Upper lobe of left lung (tissue), 6 donors: Measurements from ENCODE around the gene NR3C1. TPM values are rescaled to one million over a fixed set of nuclear protein-coding genes. Genes with fewer than 3 reads are reported as not detected.

ENCODE experiments used
- ATAC-seq, 2 donors: fragments of 200-7000 bp; cut with Tn5 transposase; one replicate each; pipeline ENCODE4 v1.9.1; 2022; ENCODE audit warnings: mild to moderate bottlenecking in 2 of 2, moderate library complexity in 2 of 2; ENCODE audit not compliant: low FRiP score in 2 of 2
- DNase-seq, 2 donors: peaks; one replicate each; pipeline ENCODE4 v3.0.0-alpha.2; 2019 to 2020
- H3K27ac ChIP-seq, 4 donors: fragments of 200-600 bp; sonication (generic); one replicate each; pipeline ENCODE4 v1.5.1; 2016 to 2019
- H3K27me3 ChIP-seq, 4 donors: fragments of 200-600 bp; sonication (generic); one replicate each; pipeline ENCODE4 v1.5.1; 2017 to 2019
- H3K36me3 ChIP-seq, 4 donors: fragments of 200-600 bp; sonication (generic); one replicate each; pipeline ENCODE4 v1.5.1; 2016 to 2019
- H3K4me1 ChIP-seq, 4 donors: fragments of 200-600 bp; sonication (generic); one replicate each; pipeline ENCODE4 v1.5.1; 2018 to 2019
- H3K4me3 ChIP-seq, 4 donors: fragments of 200-600 bp; sonication (generic); one replicate each; pipeline ENCODE4 v1.5.1; 2017 to 2019; ENCODE audit warnings: mild to moderate bottlenecking in 2 of 4, moderate library complexity in 1 of 4
- H3K9me3 ChIP-seq, 4 donors: fragments of 200-600 bp; sonication (generic); one replicate each; pipeline ENCODE4 v1.5.1; 2018 to 2019
- CTCF ChIP-seq, 6 experiments: fragments of 450-650 bp in 4 of 6; fragments of 200-600 bp in 2 of 6; sonication (generic) in 2 of 6; IDR thresholded peaks; one replicate each; pipeline ENCODE4 v1.5.1; 2016 to 2019; ENCODE audit warnings: antibody characterized with exemption in 6 of 6
- EP300 ChIP-seq, 4 donors: sonication (generic); formaldehyde crosslinking; IDR thresholded peaks; one replicate each; pipeline ENCODE4 v1.5.1; 2017; ENCODE audit warnings: antibody characterized with exemption in 4 of 4, control low read depth in 2 of 4
- POLR2A ChIP-seq, 4 donors: fragments of 450-650 bp; IDR thresholded peaks; one replicate each; pipeline ENCODE4 v1.5.1; 2016 to 2017; ENCODE audit warnings: antibody characterized with exemption in 4 of 4, mild to moderate bottlenecking in 2 of 4
- POLR2AphosphoS5 ChIP-seq, 2 donors: sonication (generic); formaldehyde crosslinking; IDR thresholded peaks; one replicate each; pipeline ENCODE4 v1.5.1; 2017; ENCODE audit warnings: antibody characterized with exemption in 2 of 2
- WGBS, 2 donors: methylation state at CpG; one replicate each; pipeline ENCODE4 v1.1.5; 2017 to 2018; 5-methylcytosine and 5-hydroxymethylcytosine counted together
- total RNA-seq, 6 donors: library from RNA; depleted of rRNA in 4 of 6; stranded (reverse); fragments of >200 nt in 4 of 6; gene quantifications; one replicate each; pipeline versions ENCODE4 v1.1.0 to v1.2.1, GENCODE V29; 2016 to 2021
- donor health status: DM: no; HTN: no; CAD: no; lungs with moderate emphysema.
- donor health status: DM: no; HTN: yes; CAD: no; lungs with severe emphysema.

The NR3C1 gene
- total RNA-seq, 6 donors from 2014 or later: 44.5 to 101 (median 72.7) TPM

- no peak for TF ChIP-seq POLR2A (IDR thresholded peaks at IDR 0.05)
- TF ChIP-seq POLR2AphosphoS5 (IDR thresholded peaks at IDR 0.05): no peak
- no peak for TF ChIP-seq EP300 (IDR thresholded peaks at IDR 0.05)
- no peak for TF ChIP-seq CTCF (IDR thresholded peaks at IDR 0.05)
- WGBS, 2 donors: 82 to 90% methylated on average over 7 of the region's 7 CpGs
- DNase-seq: no peak
- H3K4me3 ChIP-seq: no peak overlapping the region
- H3K36me3 ChIP-seq: peaks cover 0 to 45% (median 15%) of the 10 kb centered on the region in 4 donors
- no peak for ATAC-seq
- H3K27me3 ChIP-seq: no peaks in the 10 kb centered on the region
- H3K27ac ChIP-seq: no peak overlapping the region
- peaks cover 4 to 27% (median 20%) of the 10 kb centered on the region in 4 donors for H3K4me1 ChIP-seq
- no peaks in the 10 kb centered on the region for H3K9me3 ChIP-seq
These were observed 93.6 kb downstream of the NR3C1 start for GRCh38 chr5:143309661-143310431.

- H3K27me3 ChIP-seq: no peaks in the 10 kb centered on the region
- peaks cover 0 to 45% (median 15%) of the 10 kb centered on the region in 4 donors for H3K36me3 ChIP-seq
- no peaks in the 10 kb centered on the region for H3K9me3 ChIP-seq
- TF ChIP-seq POLR2A (IDR thresholded peaks at IDR 0.05) (no peak), CTCF (IDR thresholded peaks at IDR 0.05) (no peak), POLR2AphosphoS5 (IDR thresholded peaks at IDR 0.05) (no peak), EP300 (IDR thresholded peaks at IDR 0.05) (no peak)
- peaks cover 4 to 21% (median 12%) of the 10 kb centered on the region in 4 donors for H3K4me1 ChIP-seq
- WGBS, 2 donors: 81 to 90% methylated on average over 2 of the region's 2 CpGs
- H3K4me3 ChIP-seq: no peak overlapping the region
- no peak for DNase-seq
- ATAC-seq: no peak
- no peak overlapping the region for H3K27ac ChIP-seq
These were observed 94.8 kb downstream of the NR3C1 start for GRCh38 chr5:143308731-143309130.

GRCh38 chr5:143306040-143306439 is 97.4 kb downstream of the NR3C1 start:
- Histone ChIP-seq H3K36me3 (peaks cover 0 to 33% (median 10%) of the 10 kb centered on the region in 4 donors), H3K4me1 (peaks cover 4 to 17% (median 9%) of the 10 kb centered on the region in 4 donors), H3K27ac (no peak overlapping the region), H3K9me3 (no peaks in the 10 kb centered on the region), H3K4me3 (no peak overlapping the region), H3K27me3 (no peaks in the 10 kb centered on the region)
- DNase-seq (no peak), ATAC-seq (no peak)
- WGBS, 2 donors: 68 to 70% methylated on average over 2 of the region's 2 CpGs
- TF ChIP-seq POLR2AphosphoS5 (IDR thresholded peaks at IDR 0.05) (no peak), POLR2A (IDR thresholded peaks at IDR 0.05) (no peak), EP300 (IDR thresholded peaks at IDR 0.05) (no peak), CTCF (IDR thresholded peaks at IDR 0.05) (no peak)

- peaks cover 3 to 9% (median 5%) of the 10 kb centered on the region in 4 donors for H3K4me1 ChIP-seq
- WGBS, 2 donors: 97 to 98% methylated on average over 2 of the region's 2 CpGs
- no peak for ATAC-seq
These were observed 98.5 kb downstream of the NR3C1 start for GRCh38 chr5:143304836-143305475.

More at GRCh38 chr5:143304836-143305475, 98.5 kb downstream of the NR3C1 start:
- Histone ChIP-seq H3K4me3 (no peak overlapping the region), H3K27me3 (no peaks in the 10 kb centered on the region), H3K27ac (no peak overlapping the region), H3K9me3 (no peaks in the 10 kb centered on the region), H3K36me3 (peaks cover 0 to 37% (median 11%) of the 10 kb centered on the region in 4 donors)
- DNase-seq: no peak
- TF ChIP-seq POLR2AphosphoS5 (IDR thresholded peaks at IDR 0.05) (no peak), CTCF (IDR thresholded peaks at IDR 0.05) (no peak), EP300 (IDR thresholded peaks at IDR 0.05) (no peak), POLR2A (IDR thresholded peaks at IDR 0.05) (no peak)
